D341Med (cell line): ENCODE data around the gene GNG12.

Source experiments
- DNase-seq: peaks from one replicate; pipeline ENCODE4 v3.0.0; 2012; ENCODE audit warnings: low spot score

GNG12 gene

DNA sequence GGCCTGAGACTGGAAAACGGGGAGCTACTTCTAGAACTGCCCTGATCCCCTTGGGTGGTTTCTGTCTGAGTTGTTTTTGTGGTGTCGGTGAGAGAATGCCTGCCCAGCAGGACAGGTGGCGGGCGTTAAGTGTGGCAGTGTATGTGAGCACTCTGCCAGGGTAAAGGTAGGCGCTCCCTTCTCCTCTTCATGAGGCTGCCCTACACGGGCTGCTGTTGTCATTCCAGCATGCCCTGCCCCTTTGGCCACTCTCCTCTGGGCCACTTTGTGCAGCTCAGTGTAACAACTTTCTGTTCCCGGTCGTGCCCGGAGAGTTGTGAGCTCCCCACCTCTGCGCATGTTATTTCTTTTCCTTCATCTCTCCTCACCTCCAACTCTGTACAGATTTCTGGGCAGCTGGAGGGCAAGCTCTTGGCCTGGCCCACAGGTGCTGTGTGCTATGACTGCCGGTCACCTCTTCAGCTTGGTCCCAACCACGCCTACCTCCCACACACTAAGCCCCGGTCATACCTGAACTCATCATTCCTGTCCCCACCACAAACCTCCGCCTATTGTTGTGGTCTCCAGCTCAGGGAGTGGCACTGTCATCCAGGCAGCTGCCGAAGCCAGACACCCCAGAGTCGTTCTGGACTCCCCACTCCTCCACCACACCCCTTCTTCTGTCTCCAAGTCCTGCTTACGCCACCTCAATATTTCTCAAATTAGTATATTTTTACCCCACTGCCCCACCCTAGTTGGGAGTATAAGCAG lies 79.3 kb downstream of the GNG12 start:
- no peak for DNase-seq

- DNase-seq: no peak
Observed at GRCh38 chr1:67752306-67752705, 81.0 kb downstream of the GNG12 start.

GRCh38 chr1:67750691-67751054 lies 82.6 kb downstream of the GNG12 start:
- DNase-seq: no peak

DNA sequence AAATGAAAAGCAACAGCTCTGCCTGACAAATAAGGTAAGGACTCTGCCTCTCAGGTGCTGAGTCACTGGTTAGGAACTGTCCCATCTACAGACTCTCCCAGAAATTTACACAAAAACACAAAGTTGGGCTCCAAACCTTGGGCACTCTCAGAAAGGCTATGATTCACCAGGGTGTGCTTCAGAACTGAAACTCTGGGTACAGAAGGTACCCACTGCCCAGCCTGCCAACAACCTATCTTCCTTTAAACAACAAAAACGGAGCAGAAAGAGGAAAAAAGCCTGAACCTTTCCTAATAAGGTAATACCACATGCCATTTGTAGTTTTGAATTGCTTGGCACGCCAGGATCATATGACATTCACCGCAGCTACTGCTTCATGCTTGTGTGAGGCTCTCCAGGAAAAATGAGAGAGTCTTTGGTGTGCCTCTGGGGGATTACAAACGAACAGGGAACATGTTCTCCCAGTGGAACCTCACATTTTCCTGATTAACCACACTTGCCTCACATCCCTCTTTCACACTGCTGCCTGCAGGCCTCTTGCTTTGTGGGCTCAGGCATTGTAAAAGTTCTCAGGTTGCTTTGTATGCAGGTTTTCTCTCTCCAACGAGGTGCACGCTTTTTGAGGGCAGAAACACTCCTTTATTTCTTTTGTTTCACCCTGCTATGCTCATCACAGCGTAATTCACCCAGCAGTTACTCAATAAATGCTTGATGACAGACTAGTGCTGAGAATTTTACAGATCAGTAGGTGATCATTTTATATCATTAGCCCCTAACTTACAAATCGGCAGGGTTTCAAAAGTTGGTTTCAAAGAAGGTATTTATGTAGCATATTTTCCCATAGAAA lies 83.2 kb downstream of the GNG12 start:
- no peak for DNase-seq

DNA sequence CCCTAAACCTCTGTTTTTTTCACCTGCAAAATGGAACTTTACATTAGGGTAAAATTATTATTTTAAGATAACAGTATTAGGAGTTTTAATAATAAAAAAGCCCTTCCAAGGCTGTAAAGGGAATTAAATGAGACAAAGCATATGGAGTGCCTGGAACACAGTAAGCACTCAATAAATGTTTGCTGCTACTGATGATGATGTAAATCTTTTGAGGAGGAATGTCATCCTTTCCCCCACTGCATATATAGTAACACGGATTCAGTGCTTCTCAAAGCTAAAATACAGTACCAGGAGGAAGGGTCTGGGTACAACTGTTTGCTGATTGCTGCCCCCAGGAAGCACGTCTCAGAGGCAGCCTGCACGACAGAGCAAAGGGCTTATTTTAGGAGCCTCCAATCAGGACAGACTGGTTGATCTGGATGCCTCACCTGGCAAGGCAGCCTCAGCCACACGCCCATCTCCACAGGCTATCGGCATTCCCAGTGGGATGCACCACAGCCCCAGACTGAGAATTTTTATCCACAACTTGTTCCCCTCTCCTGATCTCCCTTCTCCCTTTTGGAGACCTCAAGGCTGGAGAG lies 83.9 kb downstream of the GNG12 start:
- no peak for DNase-seq

GRCh38 chr1:67748630-67749029 lies 84.6 kb downstream of the GNG12 start:
- no peak for DNase-seq

- no peak for DNase-seq
Observed at GRCh38 chr1:67747671-67748546, 85.4 kb downstream of the GNG12 start.

- no peak for DNase-seq
Observed at GRCh38 chr1:67745875-67746698, 87.2 kb downstream of the GNG12 start.

GRCh38 chr1:67743072-67743725 lies 90.1 kb downstream of the GNG12 start:
- no peak for DNase-seq

GRCh38 chr1:67741736-67742135 lies 91.5 kb downstream of the GNG12 start:
- DNase-seq: no peak

DNA sequence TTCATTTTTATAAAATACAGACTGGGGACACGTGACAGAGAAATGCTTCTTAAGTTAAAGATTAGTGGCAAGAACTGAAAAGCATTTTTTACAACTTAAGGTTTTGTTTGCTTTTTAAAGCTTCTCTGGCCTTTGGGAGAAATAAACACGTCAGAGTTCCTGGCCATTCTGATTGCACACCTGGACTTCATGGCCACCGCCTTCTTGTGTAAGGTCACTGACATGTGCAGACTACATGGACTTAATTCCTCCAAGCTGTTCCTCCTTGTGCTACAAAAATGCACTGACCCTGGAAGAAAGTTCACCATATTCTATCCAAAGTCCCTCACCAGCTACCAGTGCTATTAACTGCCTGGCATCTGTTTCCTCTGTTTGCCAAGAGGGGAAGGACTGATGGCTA lies 92.1 kb downstream of the GNG12 start:
- DNase-seq: no peak

GRCh38 chr1:67740543-67740942 lies 92.7 kb downstream of the GNG12 start:
- DNase-seq: no peak

DNA sequence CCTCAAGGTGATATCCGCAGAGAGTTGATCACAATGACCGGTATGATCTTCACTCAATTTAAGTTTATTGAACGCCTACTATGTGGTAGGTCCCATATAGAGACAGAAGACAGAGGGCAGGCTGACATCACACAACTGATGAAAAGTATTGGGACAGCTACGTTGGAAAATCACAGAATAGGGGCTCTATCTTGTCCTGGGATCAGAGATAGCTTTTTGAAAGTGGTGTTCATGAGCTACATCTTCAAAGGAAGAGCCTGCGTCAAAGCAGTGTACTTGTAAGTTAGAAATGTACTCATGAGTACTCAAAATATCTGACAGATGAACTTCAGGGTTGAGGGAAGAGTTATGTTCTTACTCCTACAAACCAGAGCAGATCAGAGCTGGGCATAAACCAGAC lies 93.9 kb downstream of the GNG12 start:
- no peak for DNase-seq

GRCh38 chr1:67738401-67738800 lies 94.9 kb downstream of the GNG12 start:
- DNase-seq: no peak

DNA sequence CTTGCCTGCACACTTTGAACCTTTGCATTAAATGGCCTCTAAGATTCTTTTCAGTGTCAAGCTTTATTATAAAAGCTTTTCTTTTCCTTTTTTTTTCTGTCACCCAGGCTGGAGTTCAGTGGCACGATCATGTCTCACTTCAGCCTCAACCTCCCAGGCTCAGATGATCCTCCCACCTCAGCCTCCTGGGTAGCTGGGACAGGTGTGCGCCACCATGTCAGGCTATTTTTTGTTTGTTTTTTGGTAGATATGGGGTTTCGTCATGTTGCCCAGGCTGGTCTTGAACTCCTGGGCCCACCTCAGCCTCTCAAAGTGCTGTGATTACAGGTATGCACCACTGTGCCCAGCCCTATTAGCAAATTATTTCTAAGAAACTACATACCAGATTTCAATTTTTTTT lies 95.4 kb downstream of the GNG12 start:
- no peak for DNase-seq

GRCh38 chr1:67736750-67737149 lies 96.5 kb downstream of the GNG12 start:
- DNase-seq: no peak

- no peak for DNase-seq
Observed at GRCh38 chr1:67735806-67736627, 97.2 kb downstream of the GNG12 start.

DNA sequence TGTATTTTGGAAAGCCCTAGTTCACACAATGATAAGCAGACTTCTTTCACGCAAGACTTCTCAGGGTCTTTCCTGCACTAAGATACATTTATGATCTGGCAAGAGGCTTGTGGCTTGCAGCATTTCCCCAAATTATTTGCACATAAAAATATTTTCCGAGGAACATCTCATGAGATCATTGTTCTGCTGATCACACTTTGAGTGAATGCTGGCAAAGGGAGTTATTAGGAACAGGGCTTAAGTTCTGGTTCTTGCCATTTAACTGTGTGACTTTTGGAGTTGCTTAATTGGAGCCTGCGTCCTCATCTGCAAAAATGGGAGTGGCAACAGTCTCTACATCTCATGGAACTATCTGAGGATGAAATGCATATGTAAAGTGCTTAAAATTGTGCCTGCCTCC lies 98.1 kb downstream of the GNG12 start:
- no peak for DNase-seq

- no peak for DNase-seq
Observed at GRCh38 chr1:67734323-67734690, 99.0 kb downstream of the GNG12 start.
